Glutamatergic neuron (in vitro differentiated cells): Measurements from ENCODE around the gene GALNT2. TPM values are rescaled to one million over a fixed set of nuclear protein-coding genes. Genes with fewer than 3 reads are reported as not detected.

Experiments
- DNase-seq: peaks from one replicate; pipeline ENCODE4 v3.0.0; 2022
- H3K27ac Mint-ChIP-seq: one replicate; pipeline ENCODE4 v1.8.0; 2020; ENCODE audit warnings: mild to moderate bottlenecking, mixed read lengths, inconsistent platforms; ENCODE audit not compliant: unreplicated experiment
- H3K27me3 Mint-ChIP-seq: one replicate; pipeline ENCODE4 v1.8.0; 2020; ENCODE audit warnings: mild to moderate bottlenecking, moderate library complexity, mixed read lengths, inconsistent platforms; ENCODE audit not compliant: unreplicated experiment
- H3K36me3 Mint-ChIP-seq: one replicate; pipeline ENCODE4 v1.8.0; 2020; ENCODE audit warnings: mild to moderate bottlenecking, mixed read lengths, inconsistent platforms; ENCODE audit not compliant: unreplicated experiment
- H3K4me1 Mint-ChIP-seq: one replicate; pipeline ENCODE4 v1.8.0; 2020; ENCODE audit warnings: mild to moderate bottlenecking, low read depth, mixed read lengths, inconsistent platforms; ENCODE audit not compliant: unreplicated experiment
- H3K4me3 Mint-ChIP-seq: one replicate; pipeline ENCODE4 v1.8.0; 2020; ENCODE audit warnings: mild to moderate bottlenecking, mixed read lengths, inconsistent platforms; ENCODE audit not compliant: unreplicated experiment
- H3K9me3 Mint-ChIP-seq: one replicate; pipeline ENCODE4 v1.8.0; 2020; ENCODE audit warnings: mild to moderate bottlenecking, moderate library complexity, mixed read lengths, inconsistent platforms; ENCODE audit not compliant: unreplicated experiment
- total RNA-seq: library from RNA; stranded (reverse); fragmentation: NEBNext Ultra II Directional; extraction: Animal tissue kit (Norgen Biotek cat#: 25700); gene quantifications from one replicate; pipeline ENCODE4 v1.2.1, GENCODE V29; 2021; ENCODE audit not compliant: unreplicated experiment
- TF ChIP-seq, protein P1 (sequence below): fragments of 200-600 bp; sonication (generic); IDR thresholded peaks from one replicate; pipeline ENCODE4 v1.5.0; 2021; ENCODE audit not compliant: partially characterized antibody, unreplicated experiment

Gene GALNT2
- total RNA-seq, 1 donor from 2014 or later: 35.2 TPM

DNA sequence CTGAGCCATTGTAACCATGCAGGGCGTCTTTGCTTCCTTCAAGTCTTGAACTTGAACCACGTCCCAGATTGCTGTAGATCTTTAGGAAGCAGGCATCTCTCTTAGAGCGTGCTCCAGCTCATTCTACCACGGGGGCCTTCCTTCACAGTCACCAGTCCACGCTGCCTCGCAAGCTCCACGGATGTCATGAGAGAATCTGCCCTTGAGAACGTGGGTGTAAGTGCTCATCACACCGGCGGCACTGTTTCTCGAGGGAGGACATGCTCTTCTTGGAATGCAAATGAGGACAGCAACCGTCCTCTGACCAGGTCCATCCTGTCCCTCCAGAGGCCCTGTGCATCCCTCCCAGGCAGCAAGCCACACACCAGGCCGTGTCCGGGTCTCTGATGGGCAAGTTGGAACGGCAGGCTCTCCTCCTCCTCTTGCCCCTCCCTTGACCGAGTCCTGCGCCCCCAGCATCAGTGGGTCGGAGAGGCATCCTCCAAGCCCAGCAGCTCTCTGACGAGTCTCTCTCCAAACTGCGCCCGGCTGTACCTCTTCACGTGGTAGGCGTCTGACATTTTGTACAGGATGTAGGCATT is 256.0 kb downstream of the GALNT2 start:
- Mint-ChIP-seq H3K4me1 (peaks cover 6% of the 10 kb centered on the region), H3K36me3 (peaks cover 8% of the 10 kb centered on the region), H3K9me3 (peaks cover 8% of the 10 kb centered on the region), H3K27me3 (peaks cover 8% of the 10 kb centered on the region), H3K4me3 (no peak overlapping the region), H3K27ac (no peak overlapping the region)
- no peak for DNase-seq
- TF ChIP-seq, protein P1, sequence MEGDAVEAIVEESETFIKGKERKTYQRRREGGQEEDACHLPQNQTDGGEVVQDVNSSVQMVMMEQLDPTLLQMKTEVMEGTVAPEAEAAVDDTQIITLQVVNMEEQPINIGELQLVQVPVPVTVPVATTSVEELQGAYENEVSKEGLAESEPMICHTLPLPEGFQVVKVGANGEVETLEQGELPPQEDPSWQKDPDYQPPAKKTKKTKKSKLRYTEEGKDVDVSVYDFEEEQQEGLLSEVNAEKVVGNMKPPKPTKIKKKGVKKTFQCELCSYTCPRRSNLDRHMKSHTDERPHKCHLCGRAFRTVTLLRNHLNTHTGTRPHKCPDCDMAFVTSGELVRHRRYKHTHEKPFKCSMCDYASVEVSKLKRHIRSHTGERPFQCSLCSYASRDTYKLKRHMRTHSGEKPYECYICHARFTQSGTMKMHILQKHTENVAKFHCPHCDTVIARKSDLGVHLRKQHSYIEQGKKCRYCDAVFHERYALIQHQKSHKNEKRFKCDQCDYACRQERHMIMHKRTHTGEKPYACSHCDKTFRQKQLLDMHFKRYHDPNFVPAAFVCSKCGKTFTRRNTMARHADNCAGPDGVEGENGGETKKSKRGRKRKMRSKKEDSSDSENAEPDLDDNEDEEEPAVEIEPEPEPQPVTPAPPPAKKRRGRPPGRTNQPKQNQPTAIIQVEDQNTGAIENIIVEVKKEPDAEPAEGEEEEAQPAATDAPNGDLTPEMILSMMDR: no peak

DNA sequence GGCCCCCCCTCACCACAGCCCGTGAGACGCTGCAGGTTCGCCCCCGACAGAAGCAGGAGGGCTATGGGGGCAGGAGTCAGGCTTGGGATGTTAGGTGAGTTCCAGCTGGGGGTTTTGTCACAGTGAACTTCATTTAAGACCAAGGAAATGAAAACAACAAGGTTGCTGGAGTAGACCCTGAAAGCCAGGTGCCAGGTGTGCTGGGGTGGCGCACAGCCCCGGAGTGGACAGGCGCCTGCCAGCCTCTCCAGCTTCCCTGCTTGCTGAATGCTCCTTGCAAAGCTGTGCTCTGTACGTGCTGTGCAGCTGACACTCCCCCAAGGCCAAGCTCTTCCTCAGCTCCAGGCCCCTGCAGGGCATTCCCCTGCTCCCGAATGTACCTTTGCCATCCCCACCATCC is 256.6 kb downstream of the GALNT2 start:
- peaks cover 8% of the 10 kb centered on the region for H3K36me3 Mint-ChIP-seq
- H3K27ac Mint-ChIP-seq: no peak overlapping the region
- TF ChIP-seq, protein P1: no peak
- H3K9me3 Mint-ChIP-seq: peaks cover 8% of the 10 kb centered on the region
- no peak overlapping the region for H3K4me3 Mint-ChIP-seq
- H3K27me3 Mint-ChIP-seq: peaks cover 8% of the 10 kb centered on the region
- peaks cover 6% of the 10 kb centered on the region for H3K4me1 Mint-ChIP-seq
- no peak for DNase-seq

DNA sequence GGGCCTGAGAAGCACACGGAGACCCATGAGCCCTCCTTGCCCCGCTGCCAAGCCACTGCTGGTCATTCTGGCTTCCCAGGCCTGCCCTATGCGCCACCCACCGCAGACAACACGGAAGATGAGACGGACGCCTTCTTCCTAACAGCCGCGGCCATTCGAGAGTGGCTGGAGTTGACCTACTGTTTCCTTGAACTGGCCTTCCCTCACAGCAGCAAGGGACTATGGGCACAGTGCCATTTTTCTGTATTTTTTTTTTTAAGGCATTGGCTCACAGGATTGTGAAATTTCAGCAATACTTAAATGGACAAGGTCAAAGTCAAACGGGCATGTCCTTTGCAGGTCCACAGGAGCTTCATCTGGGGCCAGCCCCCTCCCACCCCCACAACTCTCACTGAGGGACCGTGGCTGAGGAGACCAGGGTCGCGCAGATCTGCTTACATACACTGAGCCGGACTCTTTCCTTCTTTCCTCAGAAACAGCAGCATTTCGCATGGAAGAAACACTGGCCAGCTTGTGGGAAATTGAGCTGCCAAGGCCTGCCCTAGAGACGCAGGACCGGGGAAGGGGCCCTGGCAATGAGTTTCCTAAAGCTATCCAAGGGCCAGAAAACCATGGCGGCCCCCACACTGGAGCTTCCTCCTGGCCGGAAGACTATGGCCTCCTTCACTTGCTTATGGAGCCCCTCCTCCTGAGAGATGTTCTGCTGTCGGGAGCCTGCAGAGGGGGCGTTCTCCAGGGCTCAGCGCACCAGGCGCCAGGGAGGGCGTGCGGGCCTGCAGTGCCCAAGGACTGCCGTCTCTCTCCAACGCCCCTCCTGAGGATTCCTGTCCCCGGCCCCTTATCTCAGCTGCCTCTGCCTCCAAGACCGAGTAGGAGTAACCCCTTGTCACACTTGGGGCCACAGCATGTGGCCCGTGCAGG is 260.2 kb downstream of the GALNT2 start:
- Mint-ChIP-seq H3K36me3 (peaks cover 8% of the 10 kb centered on the region), H3K27me3 (peaks cover 5% of the 10 kb centered on the region), H3K4me3 (no peak overlapping the region), H3K27ac (no peak overlapping the region), H3K9me3 (peaks cover 7% of the 10 kb centered on the region), H3K4me1 (no peaks in the 10 kb centered on the region)
- TF ChIP-seq, protein P1: no peak
- DNase-seq: no peak

DNA sequence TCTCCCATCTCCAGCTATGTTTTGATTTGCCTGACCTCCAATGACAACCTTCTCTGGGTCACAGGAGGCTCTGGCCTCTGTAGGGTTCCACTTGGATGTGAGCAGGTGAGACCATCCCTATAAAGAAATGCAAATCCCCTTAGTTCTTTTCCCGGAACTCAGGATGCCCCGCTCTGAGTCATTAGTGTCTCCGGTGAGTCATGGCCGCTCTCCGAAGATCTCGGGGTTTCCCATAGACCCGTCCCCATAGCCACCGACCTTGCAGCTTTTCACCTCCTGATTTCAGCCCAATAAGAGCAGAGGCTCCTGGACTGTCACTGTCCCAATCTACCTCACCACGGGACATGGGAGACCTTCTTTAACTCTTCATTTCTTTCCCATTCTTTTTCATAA is 260.9 kb downstream of the GALNT2 start:
- peaks cover 7% of the 10 kb centered on the region for H3K9me3 Mint-ChIP-seq
- TF ChIP-seq, protein P1: no peak
- H3K36me3 Mint-ChIP-seq: peaks cover 8% of the 10 kb centered on the region
- H3K27ac Mint-ChIP-seq: no peak overlapping the region
- no peaks in the 10 kb centered on the region for H3K4me1 Mint-ChIP-seq
- H3K4me3 Mint-ChIP-seq: no peak overlapping the region
- no peak for DNase-seq
- peaks cover 5% of the 10 kb centered on the region for H3K27me3 Mint-ChIP-seq
